Liver (tissue), 9 donors: ENCODE results near the gene ZNF32. TPM values are rescaled to one million over a fixed set of nuclear protein-coding genes. Genes with fewer than 3 reads are reported as not detected.

Source experiments
- DNase-seq: peaks from one replicate; pipeline ENCODE4 v3.0.0-alpha.2; 2017; ENCODE audit warnings: low spot score
- H3K27ac ChIP-seq, 2 donors: one replicate each; pipeline ENCODE4 v1.7.0; 2013; ENCODE audit warnings: inconsistent platforms in 2 of 2, low read length in 2 of 2, control low read depth in 1 of 2, low read depth in 1 of 2, mild to moderate bottlenecking in 1 of 2
- H3K27me3 ChIP-seq, 4 donors: one replicate each; pipeline versions ENCODE4 v1.6.1 to v1.7.0; 2013; ENCODE audit warnings: low read length in 3 of 4, inconsistent platforms in 1 of 4, mild to moderate bottlenecking in 1 of 4, moderate library complexity in 1 of 4; ENCODE audit not compliant: control insufficient read depth in 4 of 4, insufficient read depth in 4 of 4
- H3K36me3 ChIP-seq, 4 donors: one replicate each; pipeline versions ENCODE4 v1.6.1 to v1.7.0; 2013; ENCODE audit warnings: low read length in 3 of 4, mild to moderate bottlenecking in 3 of 4, low read depth in 1 of 4, moderate library complexity in 1 of 4; ENCODE audit not compliant: control insufficient read depth in 4 of 4, insufficient read depth in 3 of 4
- H3K4me1 ChIP-seq, 4 donors: one replicate each; pipeline versions ENCODE4 v1.6.1 to v1.7.0; 2013; ENCODE audit warnings: low read length in 3 of 4, mild to moderate bottlenecking in 3 of 4, moderate library complexity in 1 of 4; ENCODE audit not compliant: control insufficient read depth in 4 of 4, insufficient read depth in 4 of 4
- H3K4me3 ChIP-seq, 3 donors: one replicate each; pipeline versions ENCODE4 v1.6.1 to v1.7.0; 2013; ENCODE audit warnings: low read length in 3 of 3, control low read depth in 1 of 3, low read depth in 1 of 3, mild to moderate bottlenecking in 1 of 3
- H3K9ac ChIP-seq, 2 donors: one replicate each; pipeline ENCODE4 v1.7.0; 2013; ENCODE audit warnings: low read length in 2 of 2, mild to moderate bottlenecking in 2 of 2, moderate library complexity in 2 of 2, control low read depth in 1 of 2, low read depth in 1 of 2
- H3K9me3 ChIP-seq, 4 donors: one replicate each; pipeline versions ENCODE4 v1.6.1 to v1.7.0; 2013; ENCODE audit warnings: low read length in 3 of 4; ENCODE audit not compliant: control insufficient read depth in 4 of 4
- ATF3 ChIP-seq: IDR thresholded peaks from 2 replicates; pipeline ENCODE4 v1.6.1; 2016; ENCODE audit warnings: antibody characterized with exemption
- CTCF ChIP-seq: fragments of 150-350 bp; IDR thresholded peaks from 2 replicates; pipeline ENCODE4 v1.5.1; 2017; ENCODE audit warnings: improper control_type of control experiment, low read depth, low read length; ENCODE audit not compliant: missing input control
- EGR1 ChIP-seq, 2 donors: IDR thresholded peaks; 2 replicates each; pipeline ENCODE4 v1.6.1; 2016 to 2018; ENCODE audit warnings: antibody characterized with exemption in 2 of 2, low read depth in 2 of 2
- FOXA1 ChIP-seq: IDR thresholded peaks from 2 replicates; pipeline ENCODE4 v1.6.1; 2016; ENCODE audit warnings: antibody characterized with exemption
- FOXA2 ChIP-seq: IDR thresholded peaks from 2 replicates; pipeline ENCODE4 v1.6.1; 2016; ENCODE audit warnings: antibody characterized with exemption
- GABPA ChIP-seq, 2 donors: IDR thresholded peaks in 1 of 2; conservative IDR thresholded peaks in 1 of 2; 2 replicates each; pipeline ENCODE4 v1.6.1; 2016; ENCODE audit warnings: antibody characterized with exemption in 2 of 2, mild to moderate bottlenecking in 1 of 2, moderate library complexity in 1 of 2
- HNF4A ChIP-seq, 2 donors: conservative IDR thresholded peaks; 2 replicates each; pipeline ENCODE4 v1.6.1; 2016; ENCODE audit warnings: antibody characterized with exemption in 2 of 2, mild to moderate bottlenecking in 2 of 2
- HNF4G ChIP-seq: IDR thresholded peaks from 2 replicates; pipeline ENCODE4 v1.6.1; 2016; ENCODE audit warnings: antibody characterized with exemption
- JUND ChIP-seq, 2 donors: IDR thresholded peaks; 2 replicates each; pipeline ENCODE4 v1.6.1; 2016; ENCODE audit warnings: antibody characterized with exemption in 2 of 2
- NR2F2 ChIP-seq: IDR thresholded peaks from 2 replicates; pipeline ENCODE4 v1.6.1; 2016; ENCODE audit warnings: antibody characterized with exemption
- RAD21 ChIP-seq, 2 donors: IDR thresholded peaks; 2 replicates each; pipeline ENCODE4 v1.6.1; 2016; ENCODE audit warnings: antibody characterized with exemption in 2 of 2, mild to moderate bottlenecking in 2 of 2
- REST ChIP-seq: IDR thresholded peaks from 2 replicates; pipeline ENCODE4 v1.6.1; 2016; ENCODE audit warnings: antibody characterized with exemption, mild to moderate bottlenecking
- RXRA ChIP-seq, 2 donors: IDR thresholded peaks; 2 replicates each; pipeline ENCODE4 v1.6.1; 2017 to 2018; ENCODE audit warnings: antibody characterized with exemption in 2 of 2, mild to moderate bottlenecking in 1 of 2
- TAF1 ChIP-seq: conservative IDR thresholded peaks from 2 replicates; pipeline ENCODE4 v1.6.1; 2016; ENCODE audit warnings: antibody characterized with exemption, mild to moderate bottlenecking
- WGBS: extraction: QIAGEN DNeasy Blood & Tissue Kit; methylation state at CpG from one replicate; pipeline ENCODE4 v1.1.7; 2013; 5-methylcytosine and 5-hydroxymethylcytosine counted together
- polyA plus RNA-seq, 2 donors: library from polyadenylated mRNA; stranded (reverse) in 1 of 2; unstranded in 1 of 2; fragments of 200-250 nt in 1 of 2; fragments of >200 nt in 1 of 2; fragmentation: Nextera tagmentation in 1 of 2; extraction: Ambion mirVana in 1 of 2; gene quantifications; one replicate each; pipeline versions ENCODE4 v1.2.1 to v1.2.3, GENCODE V29; 2013 to 2015
- total RNA-seq, 2 donors: library from RNA; depleted of rRNA; stranded (reverse); fragments of >200 nt; gene quantifications; one replicate each; pipeline ENCODE4 v1.2.3, GENCODE V29; 2014
- donor health status: healthy.
- donor health status: healthy.
- donor health status: healthy.
- donor health status: healthy.
- donor health status: healthy.

The ZNF32 gene
- total and polyA plus RNA-seq, 4 donors = 6.5 to 19.9 (median 12.5) TPM

GRCh38 chr10:43695730-43696129 lies 47.0 kb upstream of the ZNF32 start:
- Histone ChIP-seq H3K4me3 (no peak overlapping the region), H3K9ac (no peak overlapping the region), H3K36me3 (no peaks in the 10 kb centered on the region), H3K4me1 (no peaks in the 10 kb centered on the region), H3K27ac (no peak overlapping the region), H3K9me3 (no peaks in the 10 kb centered on the region), H3K27me3 (peaks cover 0 to 7% (median 0%) of the 10 kb centered on the region in 4 donors)
- 93% methylated on average over 16 of the region's 16 CpGs for WGBS
- no peak for TF ChIP-seq EGR1 (IDR thresholded peaks at IDR 0.05; ENCODE audit: low read depth in 2 of 2)
- TF ChIP-seq TAF1 = no peak
- TF ChIP-seq REST = no peak
- TF ChIP-seq CTCF = no peak
- no peak for TF ChIP-seq HNF4A (conservative IDR thresholded peaks at IDR 0.05)
- DNase-seq = no peak

- no peak overlapping the region for H3K27ac ChIP-seq
- H3K9ac ChIP-seq = no peak overlapping the region
- H3K9me3 ChIP-seq = no peaks in the 10 kb centered on the region
- no peak overlapping the region for H3K4me3 ChIP-seq
- peaks cover 0 to 7% (median 0%) of the 10 kb centered on the region in 4 donors for H3K27me3 ChIP-seq
- WGBS = 83% methylated on average over 8 of the region's 8 CpGs
- H3K36me3 ChIP-seq = no peaks in the 10 kb centered on the region
- DNase-seq = no peak
- TF ChIP-seq RXRA (IDR thresholded peaks at IDR 0.05) (no peak), HNF4A (conservative IDR thresholded peaks at IDR 0.05) (no peak), RAD21 (IDR thresholded peaks at IDR 0.05) (no peak), FOXA2 (no peak), FOXA1 (no peak), EGR1 (IDR thresholded peaks at IDR 0.05; ENCODE audit: low read depth in 2 of 2) (no peak), JUND (IDR thresholded peaks at IDR 0.05) (no peak), HNF4G (no peak), TAF1 (no peak), ATF3 (no peak), GABPA (IDR thresholded peaks at IDR 0.05 in 1 of 2, conservative IDR thresholded peaks at IDR 0.05 in 1 of 2) (no peak), REST (no peak), NR2F2 (no peak)
- H3K4me1 ChIP-seq = peaks cover 0 to 3% (median 3%) of the 10 kb centered on the region in 4 donors
Observed at GRCh38 chr10:43695321-43695720, 46.6 kb upstream of the ZNF32 start.
